Mucosa of descending colon (tissue), 3 donors: ENCODE data around the gene NEXN. TPM values are rescaled to one million over a fixed set of nuclear protein-coding genes. Genes with fewer than 3 reads are reported as not detected.

Experiments used
- ATAC-seq: fragments of 200-7000 bp; cut with Tn5 transposase; one replicate; pipeline ENCODE4 v1.9.1; 2020; ENCODE audit warnings: mild to moderate bottlenecking, moderate library complexity
- DNase-seq, 3 donors: peaks; one replicate each; pipeline ENCODE4 v3.0.0-alpha.2; 2020
- H3K36me3 ChIP-seq: fragments of 200-600 bp; one replicate; pipeline ENCODE4 v1.8.0; 2021; ENCODE audit warnings: low read depth, mild to moderate bottlenecking
- H3K4me1 ChIP-seq: fragments of 200-600 bp; one replicate; pipeline ENCODE4 v1.8.0; 2021; ENCODE audit warnings: low read depth, mild to moderate bottlenecking
- H3K4me3 ChIP-seq: fragments of 200-600 bp; one replicate; pipeline ENCODE4 v1.8.0; 2021; ENCODE audit warnings: mild to moderate bottlenecking
- H3K9me3 ChIP-seq: fragments of 200-600 bp; one replicate; pipeline ENCODE4 v1.8.0; 2021; ENCODE audit warnings: mild to moderate bottlenecking
- CTCF ChIP-seq: fragments of 200-600 bp; IDR thresholded peaks from one replicate; pipeline ENCODE4 v1.8.0; 2022; ENCODE audit warnings: antibody characterized with exemption, mild to moderate bottlenecking
- intact Hi-C, 2 donors: fragments of 100-400 bp; cut with DNase I in 1 of 2; cut with micrococcal nuclease in 1 of 2; formaldehyde crosslinking; loops; one replicate each; pipeline versions ENCODE4 v1.11.0 to v1.11.1; 2022; cut with DNase I, micrococcal nuclease
- total RNA-seq, 3 donors: library from RNA; stranded (reverse); fragmentation: NEBNext Ultra II Directional in 2 of 3; extraction: Animal tissue kit (Norgen Biotek cat#: 25700) in 2 of 3; gene quantifications; one replicate each; pipeline versions ENCODE4 v1.2.1 to v1.2.4, GENCODE V29; 2021 to 2023
- donor health status: DM: no; HTN: no; CAD: no; lungs with moderate emphysema.
- donor health status: DM: no; HTN: no; CAD: no.
- donor health status: DM: no; HTN: yes; CAD: no.

NEXN gene
- total RNA-seq, 3 donors from 2014 or later, result 2.1 to 49.2 (median 7.2) TPM

GRCh38 chr1:77888781-77889642, 588 bp downstream of the NEXN start:
- ATAC-seq, result peak; percentile 72
- Histone ChIP-seq H3K36me3 (no peaks in the 10 kb centered on the region), H3K4me3 (peak overlapping the region; percentile 19), H3K9me3 (no peaks in the 10 kb centered on the region), H3K4me1 (peaks cover 7% of the 10 kb centered on the region)
- DNase-seq, result peak; percentile 12 to 53 (median 36)
- intact Hi-C loops, result no loop called here
- TF ChIP-seq CTCF, result no peak

GRCh38 chr1:77889671-77890070, 1.2 kb downstream of the NEXN start:
- peaks cover 7% of the 10 kb centered on the region for H3K4me1 ChIP-seq
- H3K9me3 ChIP-seq, result no peaks in the 10 kb centered on the region
- TF ChIP-seq CTCF, result no peak
- DNase-seq, result no peak
- intact Hi-C loops, result no loop called here
- ATAC-seq, result no peak
- no peaks in the 10 kb centered on the region for H3K36me3 ChIP-seq
- no peak overlapping the region for H3K4me3 ChIP-seq

GRCh38 chr1:77891200-77891599, 2.8 kb downstream of the NEXN start:
- no peaks in the 10 kb centered on the region for H3K9me3 ChIP-seq
- no peaks in the 10 kb centered on the region for H3K36me3 ChIP-seq
- intact Hi-C loops, result no loop called here
- DNase-seq (no peak), ATAC-seq (no peak)
- H3K4me3 ChIP-seq, result no peak overlapping the region
- no peak for TF ChIP-seq CTCF
- peaks cover 7% of the 10 kb centered on the region for H3K4me1 ChIP-seq

- no peak for DNase-seq
- H3K9me3 ChIP-seq, result no peaks in the 10 kb centered on the region
- H3K36me3 ChIP-seq, result no peaks in the 10 kb centered on the region
- no peak for ATAC-seq
- no peak overlapping the region for H3K4me3 ChIP-seq
- no peak for TF ChIP-seq CTCF
- intact Hi-C loops, result no loop called here
- H3K4me1 ChIP-seq, result no peaks in the 10 kb centered on the region
These were observed 11.4 kb downstream of the NEXN start for GRCh38 chr1:77899647-77900320.

GRCh38 chr1:77900687-77901293, 12.4 kb downstream of the NEXN start:
- H3K9me3 ChIP-seq, result no peaks in the 10 kb centered on the region
- H3K36me3 ChIP-seq, result no peaks in the 10 kb centered on the region
- no peaks in the 10 kb centered on the region for H3K4me1 ChIP-seq
- ATAC-seq (peak; percentile 50), DNase-seq (peak in 1 of 3 donors; percentile 44)
- intact Hi-C loops, result no loop called here
- no peak overlapping the region for H3K4me3 ChIP-seq
- TF ChIP-seq CTCF, result no peak
